Panc1 (cell line): ENCODE measurements around the gene SLC9A5.

Experiments used
- CTCF ChIP-seq: fragments of 450-650 bp; IDR thresholded peaks from 2 replicates; pipeline ENCODE4 v1.5.1; 2017; ENCODE audit warnings: mild to moderate bottlenecking
- POLR2AphosphoS5 ChIP-seq: IDR thresholded peaks from 2 replicates; pipeline ENCODE4 v1.6.1; 2012; ENCODE audit warnings: mild to moderate bottlenecking, low read depth, low read length, moderate library complexity
- REST ChIP-seq, 2 experiments: IDR thresholded peaks; 2 replicates each; pipeline ENCODE4 v1.6.1; 2011 to 2012; ENCODE audit warnings: low read depth in 2 of 2, control low read depth in 1 of 2, low read length in 1 of 2, mild to moderate bottlenecking in 1 of 2, moderate library complexity in 1 of 2; ENCODE audit not compliant: insufficient read depth in 1 of 2
- SIN3A ChIP-seq: IDR thresholded peaks from 2 replicates; pipeline ENCODE4 v1.6.1; 2012; ENCODE audit warnings: low read depth, mild to moderate bottlenecking, low read length, moderate library complexity, borderline replicate concordance; ENCODE audit not compliant: insufficient read depth
- TCF7L2 ChIP-seq: IDR thresholded peaks from 2 replicates; pipeline ENCODE4 v1.6.1; 2011; ENCODE audit warnings: mild to moderate bottlenecking, low read depth, low read length, inconsistent platforms

GRCh38 chr16:67248073-67248400, 742 bp upstream of the SLC9A5 start:
- no peak for TF ChIP-seq CTCF
- no peak for TF ChIP-seq POLR2AphosphoS5
- TF ChIP-seq REST (IDR thresholded peaks at IDR 0.05; ENCODE audit: insufficient read depth in 1 of 2, low read depth in 2 of 2, low read length in 1 of 2): no peak
- no peak for TF ChIP-seq SIN3A
- TF ChIP-seq TCF7L2: no peak
